ENCODE measurements around the gene MRTFA. TPM values are rescaled to one million over a fixed set of nuclear protein-coding genes. Genes with fewer than 3 reads are reported as not detected.

Gene MRTFA
- total RNA-seq, 4 donors from 2014 or later: 81.6 to 109 (median 94.5) TPM

DNA sequence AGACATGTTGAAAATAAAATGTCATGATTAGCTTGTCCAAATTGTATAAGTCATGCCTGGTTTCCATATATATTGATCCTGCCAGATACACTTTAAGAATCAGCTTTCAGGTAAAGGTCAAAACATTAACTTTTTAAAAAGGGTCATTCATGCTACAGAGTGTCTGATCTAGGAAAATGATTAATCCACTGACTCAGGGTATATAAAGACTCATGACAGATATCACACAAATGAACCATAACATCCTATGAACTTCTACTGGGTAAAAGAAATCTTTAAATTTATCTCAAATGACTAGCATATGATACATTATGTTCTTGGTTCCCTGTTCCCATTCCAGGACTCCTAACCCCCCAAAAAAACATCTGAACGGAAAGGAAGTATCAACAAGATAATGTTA, 11.7 kb downstream of the MRTFA start:
- H3K27me3 ChIP-seq: no peaks in the 10 kb centered on the region
- no peak overlapping the region for H3K27ac ChIP-seq
- no peak overlapping the region for H3K4me3 ChIP-seq
- no peak for TF ChIP-seq EP300 (IDR thresholded peaks at IDR 0.05)
- TF ChIP-seq CTCF (IDR thresholded peaks at IDR 0.05): no peak
- TF ChIP-seq POLR2A (IDR thresholded peaks at IDR 0.05): no peak
- TF ChIP-seq POLR2AphosphoS5 (IDR thresholded peaks at IDR 0.05): no peak
- H3K9me3 ChIP-seq: no peaks in the 10 kb centered on the region
- 94% methylated on average over 1 of the region's 1 CpG for WGBS
- no peak for DNase-seq (ENCODE audit: low spot score in 2 of 2)
- peaks cover 30% of the 10 kb centered on the region for H3K4me1 ChIP-seq
- no peaks in the 10 kb centered on the region for H3K36me3 ChIP-seq

DNA sequence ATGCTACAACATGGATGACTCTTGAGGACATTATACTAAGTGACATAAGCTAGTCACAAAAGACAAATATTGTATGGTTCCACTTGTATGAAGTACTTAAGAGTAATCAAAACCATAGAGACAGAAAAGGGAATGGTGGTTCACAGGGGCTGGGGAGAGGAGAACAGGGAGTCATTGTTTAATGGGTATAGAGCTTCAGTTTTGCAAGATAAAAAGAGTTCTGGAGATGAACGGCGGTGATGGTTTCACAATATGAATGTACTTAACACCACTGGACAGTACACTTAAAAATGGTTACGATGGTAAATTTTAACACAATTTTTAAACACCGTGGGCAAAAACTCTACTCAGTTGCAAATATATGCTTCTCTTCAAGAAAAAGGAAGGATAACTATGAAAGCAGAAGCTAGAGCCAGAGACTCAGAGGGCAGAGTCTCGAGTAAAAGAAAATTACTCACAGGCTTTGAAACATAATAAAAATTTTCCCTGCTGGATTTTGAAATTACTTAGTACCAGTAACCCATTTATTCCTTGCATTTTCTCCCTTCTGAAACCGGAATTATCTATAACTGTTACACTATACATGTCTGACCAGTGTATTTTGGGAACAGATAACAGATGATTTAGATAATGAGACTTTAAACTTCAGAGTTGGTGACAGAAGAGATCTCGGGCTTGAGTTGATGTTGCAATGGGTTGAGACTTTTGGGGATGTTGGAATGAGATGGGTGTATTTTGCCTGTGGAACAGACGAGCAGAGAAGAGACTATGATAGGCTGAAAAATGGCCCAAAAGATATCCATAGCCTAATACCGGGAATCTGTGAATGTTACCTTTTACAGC, 15.0 kb downstream of the MRTFA start:
- no peak overlapping the region for H3K27ac ChIP-seq

DNA sequence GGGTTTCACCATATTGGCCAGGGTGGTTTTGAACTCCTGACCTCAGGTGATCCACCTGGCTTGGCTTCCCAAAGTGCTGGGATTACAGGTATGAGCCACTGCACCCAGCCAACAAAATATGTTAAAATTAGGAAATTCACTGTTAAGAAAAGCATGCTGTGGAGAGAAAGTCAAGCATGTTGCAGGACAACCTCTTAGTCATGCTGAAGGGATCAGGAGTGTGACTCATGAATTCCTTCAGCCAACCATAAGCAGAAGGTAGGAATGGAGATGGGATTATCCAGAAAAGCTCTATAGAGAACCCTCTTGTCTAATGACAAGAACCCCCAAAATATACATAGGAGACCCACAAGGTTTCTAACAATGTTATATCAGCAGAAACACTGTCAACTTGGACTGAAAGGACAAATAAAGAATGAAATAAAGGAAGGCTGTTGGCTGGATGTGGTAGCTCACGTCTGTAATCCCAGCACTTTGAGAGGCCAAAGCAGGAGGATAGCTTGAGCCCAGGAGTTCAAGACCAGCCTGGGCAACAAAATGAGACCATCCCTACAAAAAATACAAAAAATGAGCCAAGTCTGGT, 16.0 kb downstream of the MRTFA start:
- H3K27me3 ChIP-seq: no peaks in the 10 kb centered on the region
- H3K4me3 ChIP-seq: no peak overlapping the region
- TF ChIP-seq EP300 (IDR thresholded peaks at IDR 0.05): no peak
- TF ChIP-seq CTCF (IDR thresholded peaks at IDR 0.05): no peak
- TF ChIP-seq POLR2A (IDR thresholded peaks at IDR 0.05): no peak
- H3K9me3 ChIP-seq: no peaks in the 10 kb centered on the region
- 100% methylated on average over 1 of the region's 1 CpG for WGBS
- H3K4me1 ChIP-seq: peaks cover 5% of the 10 kb centered on the region
- DNase-seq (ENCODE audit: low spot score in 2 of 2): no peak
- H3K36me3 ChIP-seq: no peaks in the 10 kb centered on the region
- H3K27ac ChIP-seq: no peak overlapping the region

More for the DNA sequence above, 15.0 kb downstream of the MRTFA start:
- WGBS: 88% methylated on average over 9 of the region's 9 CpGs
- no peak overlapping the region for H3K4me3 ChIP-seq
- H3K27me3 ChIP-seq: no peaks in the 10 kb centered on the region
- no peak for TF ChIP-seq POLR2A (IDR thresholded peaks at IDR 0.05)
- TF ChIP-seq EP300 (IDR thresholded peaks at IDR 0.05): no peak
- no peaks in the 10 kb centered on the region for H3K36me3 ChIP-seq
- no peak for DNase-seq (ENCODE audit: low spot score in 2 of 2)
- peaks cover 5% of the 10 kb centered on the region for H3K4me1 ChIP-seq
- H3K9me3 ChIP-seq: no peaks in the 10 kb centered on the region

GRCh38 chr22:40618400-40618799, 18.1 kb downstream of the MRTFA start:
- TF ChIP-seq CTCF (IDR thresholded peaks at IDR 0.05) (no peak), POLR2AphosphoS5 (IDR thresholded peaks at IDR 0.05) (no peak), POLR2A (IDR thresholded peaks at IDR 0.05) (no peak), EP300 (IDR thresholded peaks at IDR 0.05) (no peak)
- Histone ChIP-seq H3K27me3 (no peaks in the 10 kb centered on the region), H3K4me1 (peaks cover 3% of the 10 kb centered on the region), H3K9me3 (no peaks in the 10 kb centered on the region), H3K27ac (no peak overlapping the region), H3K36me3 (no peaks in the 10 kb centered on the region), H3K4me3 (no peak overlapping the region)
- no peak for DNase-seq (ENCODE audit: low spot score in 2 of 2)
- WGBS: 90% methylated on average over 5 of the region's 5 CpGs

DNA sequence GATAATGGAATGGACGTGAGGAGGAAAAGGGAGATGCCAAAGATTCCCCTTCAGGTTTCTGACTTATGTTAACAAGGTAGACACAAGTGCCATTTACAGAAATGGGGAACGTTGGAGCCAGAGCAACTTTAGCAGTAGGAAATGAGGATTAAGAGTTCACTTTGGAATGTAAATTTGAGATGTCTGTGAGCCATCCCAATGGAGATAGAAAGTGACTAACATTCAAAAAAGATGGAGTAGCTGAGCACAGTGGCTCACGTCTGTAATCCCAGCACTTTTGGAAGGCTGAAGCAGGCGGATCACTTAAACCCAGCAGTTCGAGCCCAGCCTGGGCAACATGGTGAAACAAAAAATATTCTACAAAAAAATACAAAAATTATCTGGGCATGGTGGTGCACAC, 19.9 kb downstream of the MRTFA start:
- no peaks in the 10 kb centered on the region for H3K27me3 ChIP-seq
- no peaks in the 10 kb centered on the region for H3K36me3 ChIP-seq
- H3K27ac ChIP-seq: no peak overlapping the region
- peaks cover 14% of the 10 kb centered on the region for H3K4me1 ChIP-seq
- 80% methylated on average over 5 of the region's 5 CpGs for WGBS
- no peak overlapping the region for H3K4me3 ChIP-seq
- no peaks in the 10 kb centered on the region for H3K9me3 ChIP-seq
- TF ChIP-seq POLR2A (IDR thresholded peaks at IDR 0.05) (no peak), EP300 (IDR thresholded peaks at IDR 0.05) (no peak), POLR2AphosphoS5 (IDR thresholded peaks at IDR 0.05) (no peak), CTCF (IDR thresholded peaks at IDR 0.05) (no peak)
- DNase-seq (ENCODE audit: low spot score in 2 of 2): no peak
